CD4-positive, alpha-beta T cell treated with Interleukin-10 for 1 hour (primary cell): ENCODE data around the gene GRK1.

Experiments
- DNase-seq: peaks from one replicate; pipeline ENCODE4 v3.0.0-alpha.2; 2020

Gene GRK1

GRCh38 chr13:113666329-113666670, 719 bp upstream of the GRK1 start:
- no peak for DNase-seq

- DNase-seq = no peak
These were observed 912 bp downstream of the GRK1 start for GRCh38 chr13:113667771-113668490.

GRCh38 chr13:113668491-113668971, 1.5 kb downstream of the GRK1 start:
- DNase-seq = no peak

GRCh38 chr13:113669231-113669754, 2.3 kb downstream of the GRK1 start:
- DNase-seq = no peak

- no peak for DNase-seq
These were observed 2.8 kb downstream of the GRK1 start for GRCh38 chr13:113669755-113670341.

GRCh38 chr13:113670541-113670940, 3.5 kb downstream of the GRK1 start:
- no peak for DNase-seq

- no peak for DNase-seq
These were observed 4.3 kb downstream of the GRK1 start for GRCh38 chr13:113671066-113672001.

- no peak for DNase-seq
These were observed 5.1 kb downstream of the GRK1 start for GRCh38 chr13:113672002-113672651.

GRCh38 chr13:113722921-113723320, 55.9 kb downstream of the GRK1 start:
- DNase-seq = no peak

GRCh38 chr13:113723410-113724015, 56.5 kb downstream of the GRK1 start:
- no peak for DNase-seq

GRCh38 chr13:113724016-113724758, 57.2 kb downstream of the GRK1 start:
- DNase-seq = no peak

GRCh38 chr13:113724780-113725315, 57.8 kb downstream of the GRK1 start:
- DNase-seq = peak; percentile 90

- peak; percentile 74 for DNase-seq
These were observed 58.5 kb downstream of the GRK1 start for GRCh38 chr13:113725329-113726105.

- DNase-seq = peak; percentile 49
These were observed 59.2 kb downstream of the GRK1 start for GRCh38 chr13:113726106-113726821.

- DNase-seq = no peak
These were observed 60.0 kb downstream of the GRK1 start for GRCh38 chr13:113726961-113727411.

- DNase-seq = no peak
These were observed 61.6 kb downstream of the GRK1 start for GRCh38 chr13:113728571-113729054.

GRCh38 chr13:113729187-113730019, 62.4 kb downstream of the GRK1 start:
- DNase-seq = no peak

GRCh38 chr13:113730258-113730691, 63.3 kb downstream of the GRK1 start:
- DNase-seq = no peak

- DNase-seq = no peak
These were observed 63.8 kb downstream of the GRK1 start for GRCh38 chr13:113730831-113731191.
